ENCODE data around the gene SEC61A1. TPM values are rescaled to one million over a fixed set of nuclear protein-coding genes. Genes with fewer than 3 reads are reported as not detected.

Gene SEC61A1
- total RNA-seq, 1 donor, result 383 TPM

DNA sequence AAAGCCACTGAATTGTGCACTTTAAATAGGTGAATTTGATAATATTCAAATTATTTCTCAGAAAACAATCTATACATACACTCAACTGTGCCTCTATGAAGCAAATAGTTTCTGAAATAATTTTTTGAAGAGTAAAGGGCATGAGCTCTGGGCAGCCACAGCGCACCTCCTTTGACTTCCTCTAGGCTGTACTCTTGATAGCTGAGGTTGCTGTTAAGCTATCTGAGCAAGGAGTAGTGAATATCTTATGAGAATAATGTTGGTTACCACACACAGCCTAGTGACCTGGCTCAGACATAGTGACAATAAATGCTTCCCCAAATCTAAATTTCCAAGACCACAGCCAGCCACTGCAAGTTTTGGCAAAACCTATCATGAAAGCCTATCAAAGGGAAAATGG, 11.6 kb upstream of the SEC61A1 start:
- no peak for DNase-seq (ENCODE audit: low read depth)
- TF ChIP-seq, protein P1, sequence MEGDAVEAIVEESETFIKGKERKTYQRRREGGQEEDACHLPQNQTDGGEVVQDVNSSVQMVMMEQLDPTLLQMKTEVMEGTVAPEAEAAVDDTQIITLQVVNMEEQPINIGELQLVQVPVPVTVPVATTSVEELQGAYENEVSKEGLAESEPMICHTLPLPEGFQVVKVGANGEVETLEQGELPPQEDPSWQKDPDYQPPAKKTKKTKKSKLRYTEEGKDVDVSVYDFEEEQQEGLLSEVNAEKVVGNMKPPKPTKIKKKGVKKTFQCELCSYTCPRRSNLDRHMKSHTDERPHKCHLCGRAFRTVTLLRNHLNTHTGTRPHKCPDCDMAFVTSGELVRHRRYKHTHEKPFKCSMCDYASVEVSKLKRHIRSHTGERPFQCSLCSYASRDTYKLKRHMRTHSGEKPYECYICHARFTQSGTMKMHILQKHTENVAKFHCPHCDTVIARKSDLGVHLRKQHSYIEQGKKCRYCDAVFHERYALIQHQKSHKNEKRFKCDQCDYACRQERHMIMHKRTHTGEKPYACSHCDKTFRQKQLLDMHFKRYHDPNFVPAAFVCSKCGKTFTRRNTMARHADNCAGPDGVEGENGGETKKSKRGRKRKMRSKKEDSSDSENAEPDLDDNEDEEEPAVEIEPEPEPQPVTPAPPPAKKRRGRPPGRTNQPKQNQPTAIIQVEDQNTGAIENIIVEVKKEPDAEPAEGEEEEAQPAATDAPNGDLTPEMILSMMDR (IDR thresholded peaks at IDR 0.05; ENCODE audit: insufficient read depth, low read depth, low read length), result no peak
- no peak overlapping the region for H3K4me3 ChIP-seq (ENCODE audit: low read depth, low read length)

DNA sequence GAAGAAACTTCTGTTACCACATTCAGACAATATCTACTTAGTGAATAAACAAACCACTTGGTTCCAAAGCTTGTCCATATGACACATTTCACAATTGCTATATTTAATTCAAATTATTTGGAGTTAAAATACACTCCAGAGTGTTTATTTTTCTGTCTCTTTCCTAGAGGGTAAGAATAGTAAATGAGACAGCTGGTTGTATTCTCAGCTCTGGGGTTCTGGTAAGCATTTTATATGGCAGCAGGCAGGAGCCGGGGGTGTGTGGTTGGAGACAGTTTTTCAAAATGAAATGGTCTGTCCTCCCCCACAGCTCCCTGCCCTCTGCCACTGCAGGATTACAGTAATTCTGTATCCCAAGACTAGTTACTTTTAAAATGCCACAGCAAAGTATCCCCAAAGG, 10.9 kb upstream of the SEC61A1 start:
- DNase-seq (ENCODE audit: low read depth), result no peak
- TF ChIP-seq, protein P1 (IDR thresholded peaks at IDR 0.05; ENCODE audit: insufficient read depth, low read depth, low read length), result no peak
- no peak overlapping the region for H3K4me3 ChIP-seq (ENCODE audit: low read depth, low read length)

DNA sequence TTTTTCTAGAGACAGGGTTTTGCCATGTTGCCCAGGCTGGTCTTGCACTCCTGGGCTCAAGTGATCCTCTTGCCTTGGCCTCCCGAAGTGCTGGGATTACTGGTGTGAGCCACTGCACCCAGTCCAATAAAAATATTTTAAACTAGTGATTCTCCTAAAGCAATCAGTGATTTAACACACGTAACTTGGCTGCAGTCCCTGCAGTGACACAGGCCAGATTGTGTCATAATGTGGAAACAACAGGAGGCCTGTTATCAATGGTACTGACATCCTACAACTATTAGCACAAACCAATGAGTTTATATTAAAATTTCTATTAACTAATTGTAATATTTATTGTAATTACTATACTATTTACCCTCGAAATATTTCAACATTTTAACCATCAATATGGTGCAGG, 1.6 kb upstream of the SEC61A1 start:
- no peak overlapping the region for H3K4me3 ChIP-seq (ENCODE audit: low read depth, low read length)
- no peak for DNase-seq (ENCODE audit: low read depth)
- TF ChIP-seq, protein P1 (IDR thresholded peaks at IDR 0.05; ENCODE audit: insufficient read depth, low read depth, low read length), result no peak

DNA sequence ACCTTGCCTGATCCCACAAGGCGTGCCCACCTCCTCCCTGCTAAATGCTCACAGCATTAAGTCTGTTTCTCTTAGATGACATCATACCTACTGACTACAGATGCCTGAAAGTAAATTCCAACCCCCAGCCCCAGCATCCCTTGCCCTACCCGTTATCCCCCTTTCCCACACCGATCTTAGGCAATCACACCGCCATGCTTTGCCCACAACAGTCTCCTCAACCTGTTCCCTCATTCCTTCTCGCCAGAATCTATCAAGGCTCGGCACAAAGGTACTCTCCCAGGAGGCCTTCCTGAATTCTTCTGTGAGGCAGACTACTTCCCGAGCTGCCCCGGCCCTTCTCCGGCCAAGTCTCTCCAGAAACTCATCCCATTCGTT, 789 bp upstream of the SEC61A1 start:
- TF ChIP-seq, protein P1 (IDR thresholded peaks at IDR 0.05; ENCODE audit: insufficient read depth, low read depth, low read length), result no peak
- H3K4me3 ChIP-seq (ENCODE audit: low read depth, low read length), result peak overlapping the region; percentile 83
- no peak for DNase-seq (ENCODE audit: low read depth)

DNA sequence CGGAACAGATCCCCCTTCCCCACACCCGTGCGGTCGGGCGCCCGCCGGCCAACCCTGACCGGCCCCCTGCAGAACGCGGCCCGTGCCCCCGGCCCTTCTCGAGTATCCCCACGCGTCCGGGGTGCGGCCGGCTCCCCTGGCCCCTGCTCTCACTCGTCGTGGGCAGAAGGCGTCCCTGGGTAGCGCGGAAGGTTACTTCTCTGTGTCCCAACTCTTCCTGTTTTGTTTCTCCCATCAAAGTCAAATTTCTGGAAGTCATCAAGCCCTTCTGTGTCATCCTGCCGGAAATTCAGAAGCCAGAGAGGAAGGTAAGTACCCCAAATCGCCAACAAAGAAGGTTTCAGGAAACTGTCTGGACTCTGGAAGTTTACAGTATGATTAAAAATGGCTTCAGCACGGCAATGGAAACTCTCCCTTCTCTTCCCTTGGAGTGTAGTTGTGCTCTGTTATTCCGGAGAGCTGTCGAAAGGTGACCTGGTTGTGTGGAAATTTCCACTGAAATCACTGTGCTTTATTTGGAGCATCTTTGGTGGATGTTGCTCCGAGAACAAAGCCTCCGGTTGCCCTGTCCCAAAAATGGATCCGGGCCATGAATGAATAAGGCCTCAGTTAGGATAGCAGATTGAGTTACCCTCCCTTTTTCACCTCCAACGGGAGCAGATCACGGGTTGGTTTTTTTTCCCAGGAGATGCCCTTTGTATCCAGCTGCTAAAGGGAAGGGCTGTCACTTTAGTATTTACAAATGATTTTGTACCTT, 536 bp downstream of the SEC61A1 start:
- DNase-seq (ENCODE audit: low read depth), result peak; percentile 34
- TF ChIP-seq, protein P1 (IDR thresholded peaks at IDR 0.05; ENCODE audit: insufficient read depth, low read depth, low read length), result no peak
- H3K4me3 ChIP-seq (ENCODE audit: low read depth, low read length), result peak overlapping the region; percentile 98

DNA sequence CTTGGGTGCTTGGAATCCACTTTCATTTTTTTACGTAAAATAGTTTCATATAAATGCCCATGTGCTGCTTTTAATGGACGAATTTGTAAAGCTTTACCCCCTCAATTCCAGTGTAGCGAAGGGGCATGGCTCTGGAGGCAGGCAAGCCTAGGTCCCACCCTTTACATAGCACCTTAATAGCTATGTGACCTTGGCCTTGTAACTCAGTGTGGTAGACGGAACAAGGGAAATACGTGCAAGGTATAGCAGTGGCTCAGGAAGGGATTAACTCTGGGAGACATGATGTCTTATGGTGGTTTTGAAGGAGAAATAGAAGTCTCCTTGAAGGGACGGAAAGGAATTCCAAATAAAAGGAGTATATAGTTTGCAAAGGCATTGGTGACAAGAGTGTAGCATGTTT, 1.4 kb downstream of the SEC61A1 start:
- no peak for DNase-seq (ENCODE audit: low read depth)
- TF ChIP-seq, protein P1 (IDR thresholded peaks at IDR 0.05; ENCODE audit: insufficient read depth, low read depth, low read length), result no peak
- H3K4me3 ChIP-seq (ENCODE audit: low read depth, low read length), result peak overlapping the region; percentile 98

DNA sequence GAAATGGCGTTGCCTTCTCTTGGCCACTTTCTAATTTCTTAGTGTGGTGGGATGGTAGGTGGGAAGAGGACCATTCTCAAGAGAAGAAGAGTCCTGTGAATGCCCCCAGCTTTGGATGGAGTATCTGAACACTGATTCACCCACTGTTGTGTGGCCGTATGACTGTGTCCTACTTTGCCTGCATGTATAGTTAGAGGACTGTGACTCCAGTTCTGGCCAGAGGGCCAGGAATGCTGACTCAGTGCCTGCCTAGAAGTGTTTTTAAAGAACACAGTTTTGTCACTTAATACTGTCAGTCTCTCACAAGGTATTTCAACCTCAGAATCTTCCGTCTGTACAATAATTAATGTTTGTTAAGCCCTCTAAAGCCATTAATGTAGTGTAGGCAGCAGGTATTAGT, 2.1 kb downstream of the SEC61A1 start:
- DNase-seq (ENCODE audit: low read depth), result peak; percentile 52
- TF ChIP-seq, protein P1 (IDR thresholded peaks at IDR 0.05; ENCODE audit: insufficient read depth, low read depth, low read length), result no peak
- H3K4me3 ChIP-seq (ENCODE audit: low read depth, low read length), result peak overlapping the region; percentile 98

Data from fibroblast of villous mesenchyme (primary cell).